CD1c-positive myeloid dendritic cell (primary cell): ENCODE results near the gene LARP7.
"Not testable (repeated sequence)": the region's sequence is repeated elsewhere in the genome, so short reads cannot be mapped to it uniquely, and the experiment has no call there.

ENCODE experiments used
- DNase-seq: peaks from one replicate; pipeline ENCODE4 v3.0.0-alpha.2; 2016; ENCODE audit errors: extremely low spot score

LARP7 gene

GRCh38 chr4:112650332-112650731, 13.4 kb downstream of the LARP7 start:
- DNase-seq, result no peak

GRCh38 chr4:112651641-112652040, 14.7 kb downstream of the LARP7 start:
- DNase-seq, result no peak

DNA sequence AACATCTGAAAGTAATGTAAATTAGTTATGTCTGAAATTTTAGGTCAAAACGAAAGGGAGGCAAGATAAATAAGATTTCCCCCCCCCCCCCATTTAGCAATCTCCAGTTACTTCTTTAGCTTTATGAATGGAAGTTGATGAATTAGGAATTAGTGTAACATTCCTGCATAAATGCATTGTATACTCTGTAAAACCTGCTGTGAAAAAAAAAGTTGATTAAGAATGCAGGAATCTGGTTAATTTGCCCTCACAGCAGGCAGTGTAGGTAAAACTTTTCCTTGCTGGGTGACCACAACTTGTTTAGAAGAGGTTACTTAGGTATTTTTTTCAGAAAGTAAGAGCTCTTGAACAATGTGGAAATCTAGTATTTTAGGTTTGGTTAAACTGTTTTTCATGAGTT, 15.3 kb downstream of the LARP7 start:
- DNase-seq, result no peak

DNA sequence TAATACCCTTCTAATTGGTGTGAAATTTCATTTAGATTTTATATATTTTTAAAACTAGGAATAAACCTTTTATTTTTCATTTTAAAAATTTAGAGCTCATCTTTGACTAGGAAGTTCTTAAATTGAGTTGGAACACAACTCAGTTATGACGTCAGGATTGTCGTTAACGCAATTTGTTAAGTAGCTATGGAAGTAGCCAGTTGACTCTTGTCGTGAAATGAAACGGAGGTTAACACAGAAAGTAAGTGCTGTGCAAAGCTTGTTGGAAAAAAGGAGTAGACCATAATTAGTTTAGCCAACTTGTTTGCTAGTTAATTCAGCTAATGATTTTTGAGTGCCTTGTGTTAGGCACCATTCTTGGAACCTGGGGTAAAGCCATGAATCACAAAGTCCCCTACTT, 18.3 kb downstream of the LARP7 start:
- DNase-seq, result no peak

- not testable (repeated sequence) for DNase-seq
Observed at GRCh38 chr4:112656115-112656514, 19.2 kb downstream of the LARP7 start.

GRCh38 chr4:112664611-112665010, 27.7 kb downstream of the LARP7 start:
- no peak for DNase-seq

DNA sequence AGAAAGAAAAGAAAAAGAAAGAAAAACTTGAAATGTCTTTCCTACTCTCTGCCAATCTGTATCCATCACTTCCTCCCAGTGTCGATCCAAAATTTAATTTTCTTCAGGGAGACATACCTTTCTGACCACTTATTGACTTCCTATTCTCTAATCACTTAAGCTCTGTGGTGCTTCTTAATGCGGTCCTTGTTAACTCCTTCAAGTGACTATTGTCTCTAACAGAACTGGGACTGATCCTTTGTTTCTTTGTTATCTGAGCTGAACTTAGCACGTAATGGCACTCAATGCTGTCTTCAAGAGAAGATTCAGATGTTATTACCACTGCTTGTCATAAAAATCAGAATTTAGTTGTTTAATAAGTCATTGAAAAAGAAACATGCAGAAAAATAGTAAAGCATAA, 31.2 kb downstream of the LARP7 start:
- no peak for DNase-seq

- DNase-seq, result no peak
Observed at GRCh38 chr4:112673076-112673475, 36.1 kb downstream of the LARP7 start.

- DNase-seq, result no peak
Observed at GRCh38 chr4:112673686-112674085, 36.7 kb downstream of the LARP7 start.

DNA sequence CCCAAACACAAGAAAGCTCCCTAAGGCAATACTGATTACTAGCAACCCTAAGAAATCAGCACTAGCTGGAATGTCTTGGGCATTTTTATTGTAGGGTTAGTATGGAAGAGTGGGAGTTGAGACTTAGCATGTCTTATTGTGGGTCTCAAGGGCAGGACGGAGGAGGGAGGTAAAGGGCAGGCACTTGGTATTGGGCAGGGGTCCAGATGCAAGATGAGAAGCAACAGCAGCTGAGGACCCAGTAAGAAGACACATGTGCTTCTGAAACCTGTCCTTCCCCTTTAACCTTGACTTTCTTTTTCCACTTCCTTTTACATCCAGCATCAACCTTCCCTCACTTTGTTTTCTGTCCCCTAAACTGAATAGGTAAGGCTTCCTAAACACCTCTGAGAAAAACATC, 37.4 kb downstream of the LARP7 start:
- DNase-seq, result no peak

GRCh38 chr4:112677519-112678091, 40.7 kb downstream of the LARP7 start:
- DNase-seq, result no peak

- DNase-seq, result no peak
Observed at GRCh38 chr4:112680996-112681395, 44.1 kb downstream of the LARP7 start.

DNA sequence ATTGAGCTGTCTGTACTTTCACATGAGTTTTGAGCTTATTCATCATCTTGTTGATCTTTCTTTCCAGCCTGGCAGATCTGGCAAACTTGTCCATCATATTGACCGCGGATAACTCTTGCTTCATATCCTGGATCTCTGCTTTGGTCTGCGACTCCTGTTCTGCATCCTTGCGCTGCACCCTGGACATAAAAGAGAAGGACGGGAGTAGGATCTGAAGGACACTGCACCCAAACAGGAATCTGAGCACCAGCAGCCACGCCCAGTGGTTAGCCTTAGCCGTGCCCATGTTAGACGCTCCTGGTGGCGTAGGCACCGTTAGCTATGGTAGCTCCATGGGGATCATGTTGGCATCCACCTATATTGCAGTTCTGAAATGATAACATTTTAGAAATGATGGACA, 56.6 kb downstream of the LARP7 start:
- DNase-seq, result no peak

DNA sequence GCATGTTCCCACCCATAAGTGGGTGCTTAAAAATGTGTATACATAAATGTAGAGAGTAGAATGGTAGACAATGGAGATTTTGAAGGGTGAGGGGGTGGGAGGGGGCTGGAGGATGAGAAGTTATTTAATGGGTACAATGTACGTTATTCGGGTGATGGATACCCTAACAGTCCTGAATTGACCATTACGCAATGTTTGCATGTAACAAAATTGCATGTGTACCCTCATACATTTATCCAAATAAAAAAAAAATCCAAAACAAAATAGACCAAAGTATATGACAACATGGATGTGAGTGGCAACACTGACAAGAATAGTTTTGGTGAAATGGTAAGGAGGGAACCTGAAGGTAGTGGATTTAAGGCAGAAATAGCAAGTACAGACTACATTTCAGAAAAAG, 63.7 kb downstream of the LARP7 start:
- no peak for DNase-seq

DNA sequence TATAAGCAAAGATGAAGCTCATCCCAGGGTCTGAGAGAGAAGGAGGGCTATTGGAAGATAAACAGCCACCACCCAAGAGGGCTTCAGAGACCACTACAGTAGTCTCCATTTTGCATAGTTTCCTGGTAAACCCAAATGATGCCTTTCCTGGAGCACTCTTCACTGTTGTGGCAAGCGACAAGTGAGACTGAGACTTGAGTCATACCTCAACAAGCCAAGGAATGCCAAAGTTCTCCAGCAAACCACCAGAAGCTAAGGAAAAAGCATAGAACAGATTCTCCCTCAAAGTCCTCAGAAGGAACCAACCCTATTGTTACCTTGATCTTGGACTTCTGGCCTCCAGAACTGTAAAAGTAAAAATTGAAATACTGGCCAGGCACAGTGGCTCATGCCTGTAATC, 65.9 kb downstream of the LARP7 start:
- no peak for DNase-seq

DNA sequence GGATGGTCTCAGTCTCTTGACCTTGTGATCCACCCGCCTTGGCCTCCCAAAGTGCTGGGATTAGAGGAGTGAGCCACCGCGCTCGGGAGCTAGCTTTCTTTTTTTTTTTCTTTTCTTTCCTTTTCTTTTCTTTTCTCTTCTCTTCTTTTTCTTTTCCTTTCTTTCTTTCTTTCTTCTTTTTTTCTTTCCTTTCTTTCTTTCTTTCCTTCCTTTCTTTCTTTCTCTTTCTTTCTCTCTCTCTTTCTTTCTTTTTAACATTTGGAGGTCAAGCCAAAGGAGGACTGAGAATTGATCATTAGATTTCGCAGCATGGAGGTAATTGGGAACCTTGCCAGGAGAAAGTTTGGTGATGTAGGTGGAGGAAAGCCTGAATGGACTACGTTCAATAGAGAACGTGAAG, 67.4 kb downstream of the LARP7 start:
- DNase-seq, result no peak

GRCh38 chr4:112704991-112705845, 68.3 kb downstream of the LARP7 start:
- DNase-seq, result no peak

GRCh38 chr4:112705891-112706839, 69.2 kb downstream of the LARP7 start:
- DNase-seq, result not testable (repeated sequence)

DNA sequence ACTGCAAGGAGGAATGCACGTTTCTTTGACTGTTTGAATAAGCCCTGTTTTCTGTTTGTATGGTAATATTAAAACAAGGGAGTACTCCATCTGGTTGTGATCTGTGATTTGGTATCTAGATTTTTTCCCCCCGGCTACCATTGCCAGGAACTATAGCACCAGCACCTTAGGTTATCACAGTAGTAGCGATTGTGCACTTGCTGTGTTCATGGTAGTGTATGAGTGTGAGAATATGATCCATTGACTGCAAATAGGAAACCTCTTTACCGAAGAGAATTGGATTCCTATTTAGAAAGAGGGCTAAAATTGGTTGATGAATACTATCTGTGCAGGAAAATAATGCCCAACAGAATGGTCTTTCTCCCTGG, 69.9 kb downstream of the LARP7 start:
- no peak for DNase-seq
